Liver (tissue), 9 donors: ENCODE data around the gene FBXO10. TPM values are rescaled to one million over a fixed set of nuclear protein-coding genes. Genes with fewer than 3 reads are reported as not detected.

Experiments
- DNase-seq: peaks from one replicate; pipeline ENCODE4 v3.0.0-alpha.2; 2017; ENCODE audit warnings: low spot score
- H3K27ac ChIP-seq, 2 donors: one replicate each; pipeline ENCODE4 v1.7.0; 2013; ENCODE audit warnings: inconsistent platforms in 2 of 2, low read length in 2 of 2, control low read depth in 1 of 2, low read depth in 1 of 2, mild to moderate bottlenecking in 1 of 2
- H3K27me3 ChIP-seq, 4 donors: one replicate each; pipeline versions ENCODE4 v1.6.1 to v1.7.0; 2013; ENCODE audit warnings: low read length in 3 of 4, inconsistent platforms in 1 of 4, mild to moderate bottlenecking in 1 of 4, moderate library complexity in 1 of 4; ENCODE audit not compliant: control insufficient read depth in 4 of 4, insufficient read depth in 4 of 4
- H3K36me3 ChIP-seq, 4 donors: one replicate each; pipeline versions ENCODE4 v1.6.1 to v1.7.0; 2013; ENCODE audit warnings: low read length in 3 of 4, mild to moderate bottlenecking in 3 of 4, low read depth in 1 of 4, moderate library complexity in 1 of 4; ENCODE audit not compliant: control insufficient read depth in 4 of 4, insufficient read depth in 3 of 4
- H3K4me1 ChIP-seq, 4 donors: one replicate each; pipeline versions ENCODE4 v1.6.1 to v1.7.0; 2013; ENCODE audit warnings: low read length in 3 of 4, mild to moderate bottlenecking in 3 of 4, moderate library complexity in 1 of 4; ENCODE audit not compliant: control insufficient read depth in 4 of 4, insufficient read depth in 4 of 4
- H3K4me3 ChIP-seq, 3 donors: one replicate each; pipeline versions ENCODE4 v1.6.1 to v1.7.0; 2013; ENCODE audit warnings: low read length in 3 of 3, control low read depth in 1 of 3, low read depth in 1 of 3, mild to moderate bottlenecking in 1 of 3
- H3K9ac ChIP-seq, 2 donors: one replicate each; pipeline ENCODE4 v1.7.0; 2013; ENCODE audit warnings: low read length in 2 of 2, mild to moderate bottlenecking in 2 of 2, moderate library complexity in 2 of 2, control low read depth in 1 of 2, low read depth in 1 of 2
- H3K9me3 ChIP-seq, 4 donors: one replicate each; pipeline versions ENCODE4 v1.6.1 to v1.7.0; 2013; ENCODE audit warnings: low read length in 3 of 4; ENCODE audit not compliant: control insufficient read depth in 4 of 4
- EGR1 ChIP-seq, 2 donors: IDR thresholded peaks; 2 replicates each; pipeline ENCODE4 v1.6.1; 2016 to 2018; ENCODE audit warnings: antibody characterized with exemption in 2 of 2, low read depth in 2 of 2
- FOXA1 ChIP-seq: IDR thresholded peaks from 2 replicates; pipeline ENCODE4 v1.6.1; 2016; ENCODE audit warnings: antibody characterized with exemption
- FOXA2 ChIP-seq: IDR thresholded peaks from 2 replicates; pipeline ENCODE4 v1.6.1; 2016; ENCODE audit warnings: antibody characterized with exemption
- GABPA ChIP-seq, 2 donors: IDR thresholded peaks in 1 of 2; conservative IDR thresholded peaks in 1 of 2; 2 replicates each; pipeline ENCODE4 v1.6.1; 2016; ENCODE audit warnings: antibody characterized with exemption in 2 of 2, mild to moderate bottlenecking in 1 of 2, moderate library complexity in 1 of 2
- HNF4A ChIP-seq, 2 donors: conservative IDR thresholded peaks; 2 replicates each; pipeline ENCODE4 v1.6.1; 2016; ENCODE audit warnings: antibody characterized with exemption in 2 of 2, mild to moderate bottlenecking in 2 of 2
- HNF4G ChIP-seq: IDR thresholded peaks from 2 replicates; pipeline ENCODE4 v1.6.1; 2016; ENCODE audit warnings: antibody characterized with exemption
- JUND ChIP-seq, 2 donors: IDR thresholded peaks; 2 replicates each; pipeline ENCODE4 v1.6.1; 2016; ENCODE audit warnings: antibody characterized with exemption in 2 of 2
- NR2F2 ChIP-seq: IDR thresholded peaks from 2 replicates; pipeline ENCODE4 v1.6.1; 2016; ENCODE audit warnings: antibody characterized with exemption
- RAD21 ChIP-seq, 2 donors: IDR thresholded peaks; 2 replicates each; pipeline ENCODE4 v1.6.1; 2016; ENCODE audit warnings: antibody characterized with exemption in 2 of 2, mild to moderate bottlenecking in 2 of 2
- RXRA ChIP-seq, 2 donors: IDR thresholded peaks; 2 replicates each; pipeline ENCODE4 v1.6.1; 2017 to 2018; ENCODE audit warnings: antibody characterized with exemption in 2 of 2, mild to moderate bottlenecking in 1 of 2
- SP1 ChIP-seq: IDR thresholded peaks from 2 replicates; pipeline ENCODE4 v1.6.1; 2018; ENCODE audit warnings: antibody characterized with exemption, mild to moderate bottlenecking
- TAF1 ChIP-seq: conservative IDR thresholded peaks from 2 replicates; pipeline ENCODE4 v1.6.1; 2016; ENCODE audit warnings: antibody characterized with exemption, mild to moderate bottlenecking
- YY1 ChIP-seq: IDR thresholded peaks from 2 replicates; pipeline ENCODE4 v1.6.1; 2016; ENCODE audit warnings: antibody characterized with exemption, mild to moderate bottlenecking
- WGBS: extraction: QIAGEN DNeasy Blood & Tissue Kit; methylation state at CpG from one replicate; pipeline ENCODE4 v1.1.7; 2013; 5-methylcytosine and 5-hydroxymethylcytosine counted together
- polyA plus RNA-seq, 2 donors: library from polyadenylated mRNA; stranded (reverse) in 1 of 2; unstranded in 1 of 2; fragments of 200-250 nt in 1 of 2; fragments of >200 nt in 1 of 2; fragmentation: Nextera tagmentation in 1 of 2; extraction: Ambion mirVana in 1 of 2; gene quantifications; one replicate each; pipeline versions ENCODE4 v1.2.1 to v1.2.3, GENCODE V29; 2013 to 2015
- total RNA-seq, 2 donors: library from RNA; depleted of rRNA; stranded (reverse); fragments of >200 nt; gene quantifications; one replicate each; pipeline ENCODE4 v1.2.3, GENCODE V29; 2014
- TF ChIP-seq, protein P1 (sequence below): fragments of 150-350 bp; IDR thresholded peaks from 2 replicates; pipeline ENCODE4 v1.5.1; 2017; ENCODE audit warnings: improper control_type of control experiment, low read depth, low read length; ENCODE audit not compliant: missing input control
- TF ChIP-seq, protein P2 (sequence below): IDR thresholded peaks from 2 replicates; pipeline ENCODE4 v1.6.1; 2016; ENCODE audit warnings: antibody characterized with exemption
- TF ChIP-seq, protein P3 (sequence below): IDR thresholded peaks from 2 replicates; pipeline ENCODE4 v1.6.1; 2016; ENCODE audit warnings: antibody characterized with exemption
- TF ChIP-seq, protein P4 (sequence below): IDR thresholded peaks from 2 replicates; pipeline ENCODE4 v1.6.1; 2016; ENCODE audit warnings: antibody characterized with exemption, mild to moderate bottlenecking
- TF ChIP-seq, protein P5 (sequence below): IDR thresholded peaks from 2 replicates; pipeline ENCODE4 v1.6.1; 2016; ENCODE audit warnings: antibody characterized with exemption
- donor health status: healthy.
- donor health status: healthy.
- donor health status: healthy.
- donor health status: healthy.
- donor health status: healthy.

Gene FBXO10
- total and polyA plus RNA-seq, 4 donors: 1.3 to 5.5 (median 4.1) TPM

DNA sequence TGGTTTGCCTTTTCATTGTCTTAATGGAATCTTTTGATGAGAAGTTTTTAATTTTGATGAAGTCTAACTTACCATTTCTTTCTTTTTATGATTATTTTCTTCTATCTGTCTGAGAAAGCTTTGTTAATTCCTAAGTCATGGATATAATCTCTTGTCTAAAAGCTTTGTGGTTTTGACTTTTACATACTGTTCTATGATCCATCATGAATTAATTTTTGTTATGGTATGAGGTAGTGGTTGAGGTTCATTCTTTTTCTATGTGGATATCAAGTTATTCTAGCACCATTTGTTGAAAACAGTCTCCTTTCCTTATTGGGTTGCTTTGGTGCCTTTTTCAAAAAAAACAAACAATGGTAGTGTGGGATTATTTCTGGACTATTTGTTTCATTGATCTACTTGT lies 20.4 kb downstream of the FBXO10 start:
- Histone ChIP-seq H3K9me3 (no peaks in the 10 kb centered on the region), H3K4me1 (no peaks in the 10 kb centered on the region), H3K4me3 (no peak overlapping the region), H3K36me3 (no peaks in the 10 kb centered on the region), H3K27ac (no peak overlapping the region), H3K9ac (no peak overlapping the region), H3K27me3 (no peaks in the 10 kb centered on the region)
- no peak for DNase-seq
- TF ChIP-seq EGR1 (IDR thresholded peaks at IDR 0.05; ENCODE audit: low read depth in 2 of 2): no peak
- no peak for TF ChIP-seq HNF4G
- no peak for TF ChIP-seq YY1
- no peak for TF ChIP-seq JUND (IDR thresholded peaks at IDR 0.05)
- no peak for TF ChIP-seq SP1
- TF ChIP-seq GABPA (IDR thresholded peaks at IDR 0.05 in 1 of 2, conservative IDR thresholded peaks at IDR 0.05 in 1 of 2): no peak
- no peak for TF ChIP-seq FOXA1
- TF ChIP-seq, protein P1, sequence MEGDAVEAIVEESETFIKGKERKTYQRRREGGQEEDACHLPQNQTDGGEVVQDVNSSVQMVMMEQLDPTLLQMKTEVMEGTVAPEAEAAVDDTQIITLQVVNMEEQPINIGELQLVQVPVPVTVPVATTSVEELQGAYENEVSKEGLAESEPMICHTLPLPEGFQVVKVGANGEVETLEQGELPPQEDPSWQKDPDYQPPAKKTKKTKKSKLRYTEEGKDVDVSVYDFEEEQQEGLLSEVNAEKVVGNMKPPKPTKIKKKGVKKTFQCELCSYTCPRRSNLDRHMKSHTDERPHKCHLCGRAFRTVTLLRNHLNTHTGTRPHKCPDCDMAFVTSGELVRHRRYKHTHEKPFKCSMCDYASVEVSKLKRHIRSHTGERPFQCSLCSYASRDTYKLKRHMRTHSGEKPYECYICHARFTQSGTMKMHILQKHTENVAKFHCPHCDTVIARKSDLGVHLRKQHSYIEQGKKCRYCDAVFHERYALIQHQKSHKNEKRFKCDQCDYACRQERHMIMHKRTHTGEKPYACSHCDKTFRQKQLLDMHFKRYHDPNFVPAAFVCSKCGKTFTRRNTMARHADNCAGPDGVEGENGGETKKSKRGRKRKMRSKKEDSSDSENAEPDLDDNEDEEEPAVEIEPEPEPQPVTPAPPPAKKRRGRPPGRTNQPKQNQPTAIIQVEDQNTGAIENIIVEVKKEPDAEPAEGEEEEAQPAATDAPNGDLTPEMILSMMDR: no peak
- TF ChIP-seq RXRA (IDR thresholded peaks at IDR 0.05): no peak
- TF ChIP-seq, protein P2, sequence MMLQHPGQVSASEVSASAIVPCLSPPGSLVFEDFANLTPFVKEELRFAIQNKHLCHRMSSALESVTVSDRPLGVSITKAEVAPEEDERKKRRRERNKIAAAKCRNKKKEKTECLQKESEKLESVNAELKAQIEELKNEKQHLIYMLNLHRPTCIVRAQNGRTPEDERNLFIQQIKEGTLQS: no peak
- TF ChIP-seq FOXA2: no peak
- no peak for TF ChIP-seq TAF1
- TF ChIP-seq, protein P3, sequence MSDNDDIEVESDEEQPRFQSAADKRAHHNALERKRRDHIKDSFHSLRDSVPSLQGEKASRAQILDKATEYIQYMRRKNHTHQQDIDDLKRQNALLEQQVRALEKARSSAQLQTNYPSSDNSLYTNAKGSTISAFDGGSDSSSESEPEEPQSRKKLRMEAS: no peak
- no peak for TF ChIP-seq NR2F2
- TF ChIP-seq, protein P4, sequence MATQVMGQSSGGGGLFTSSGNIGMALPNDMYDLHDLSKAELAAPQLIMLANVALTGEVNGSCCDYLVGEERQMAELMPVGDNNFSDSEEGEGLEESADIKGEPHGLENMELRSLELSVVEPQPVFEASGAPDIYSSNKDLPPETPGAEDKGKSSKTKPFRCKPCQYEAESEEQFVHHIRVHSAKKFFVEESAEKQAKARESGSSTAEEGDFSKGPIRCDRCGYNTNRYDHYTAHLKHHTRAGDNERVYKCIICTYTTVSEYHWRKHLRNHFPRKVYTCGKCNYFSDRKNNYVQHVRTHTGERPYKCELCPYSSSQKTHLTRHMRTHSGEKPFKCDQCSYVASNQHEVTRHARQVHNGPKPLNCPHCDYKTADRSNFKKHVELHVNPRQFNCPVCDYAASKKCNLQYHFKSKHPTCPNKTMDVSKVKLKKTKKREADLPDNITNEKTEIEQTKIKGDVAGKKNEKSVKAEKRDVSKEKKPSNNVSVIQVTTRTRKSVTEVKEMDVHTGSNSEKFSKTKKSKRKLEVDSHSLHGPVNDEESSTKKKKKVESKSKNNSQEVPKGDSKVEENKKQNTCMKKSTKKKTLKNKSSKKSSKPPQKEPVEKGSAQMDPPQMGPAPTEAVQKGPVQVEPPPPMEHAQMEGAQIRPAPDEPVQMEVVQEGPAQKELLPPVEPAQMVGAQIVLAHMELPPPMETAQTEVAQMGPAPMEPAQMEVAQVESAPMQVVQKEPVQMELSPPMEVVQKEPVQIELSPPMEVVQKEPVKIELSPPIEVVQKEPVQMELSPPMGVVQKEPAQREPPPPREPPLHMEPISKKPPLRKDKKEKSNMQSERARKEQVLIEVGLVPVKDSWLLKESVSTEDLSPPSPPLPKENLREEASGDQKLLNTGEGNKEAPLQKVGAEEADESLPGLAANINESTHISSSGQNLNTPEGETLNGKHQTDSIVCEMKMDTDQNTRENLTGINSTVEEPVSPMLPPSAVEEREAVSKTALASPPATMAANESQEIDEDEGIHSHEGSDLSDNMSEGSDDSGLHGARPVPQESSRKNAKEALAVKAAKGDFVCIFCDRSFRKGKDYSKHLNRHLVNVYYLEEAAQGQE: no peak
- TF ChIP-seq, protein P5, sequence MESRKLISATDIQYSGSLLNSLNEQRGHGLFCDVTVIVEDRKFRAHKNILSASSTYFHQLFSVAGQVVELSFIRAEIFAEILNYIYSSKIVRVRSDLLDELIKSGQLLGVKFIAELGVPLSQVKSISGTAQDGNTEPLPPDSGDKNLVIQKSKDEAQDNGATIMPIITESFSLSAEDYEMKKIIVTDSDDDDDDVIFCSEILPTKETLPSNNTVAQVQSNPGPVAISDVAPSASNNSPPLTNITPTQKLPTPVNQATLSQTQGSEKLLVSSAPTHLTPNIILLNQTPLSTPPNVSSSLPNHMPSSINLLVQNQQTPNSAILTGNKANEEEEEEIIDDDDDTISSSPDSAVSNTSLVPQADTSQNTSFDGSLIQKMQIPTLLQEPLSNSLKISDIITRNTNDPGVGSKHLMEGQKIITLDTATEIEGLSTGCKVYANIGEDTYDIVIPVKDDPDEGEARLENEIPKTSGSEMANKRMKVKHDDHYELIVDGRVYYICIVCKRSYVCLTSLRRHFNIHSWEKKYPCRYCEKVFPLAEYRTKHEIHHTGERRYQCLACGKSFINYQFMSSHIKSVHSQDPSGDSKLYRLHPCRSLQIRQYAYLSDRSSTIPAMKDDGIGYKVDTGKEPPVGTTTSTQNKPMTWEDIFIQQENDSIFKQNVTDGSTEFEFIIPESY: no peak
- no peak for TF ChIP-seq RAD21 (IDR thresholded peaks at IDR 0.05)
- TF ChIP-seq HNF4A (conservative IDR thresholded peaks at IDR 0.05): no peak

DNA sequence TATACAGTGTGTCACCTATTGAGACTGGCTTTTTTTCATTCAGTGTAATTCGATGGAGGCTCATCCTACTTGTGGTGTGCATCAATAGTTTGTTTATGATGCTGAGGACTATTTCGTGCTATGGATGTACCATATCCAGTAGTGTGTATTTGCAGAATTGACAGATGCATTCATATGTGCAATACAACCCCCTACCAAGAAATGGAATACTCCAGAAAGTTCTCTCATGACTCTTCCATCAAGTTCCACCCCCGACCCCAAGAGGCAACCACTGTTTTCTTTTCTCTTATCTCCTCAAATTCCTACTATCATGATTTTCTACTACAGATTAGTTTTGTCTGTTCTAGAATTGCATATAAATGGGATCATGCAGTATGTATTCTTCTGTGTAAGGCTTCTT lies 21.9 kb downstream of the FBXO10 start:
- H3K27ac ChIP-seq: no peak overlapping the region
- no peaks in the 10 kb centered on the region for H3K27me3 ChIP-seq
- 95% methylated on average over 3 of the region's 3 CpGs for WGBS
- H3K4me1 ChIP-seq: no peaks in the 10 kb centered on the region
- H3K4me3 ChIP-seq: no peak overlapping the region
- no peak for DNase-seq
- H3K9ac ChIP-seq: no peak overlapping the region
- no peaks in the 10 kb centered on the region for H3K9me3 ChIP-seq
- H3K36me3 ChIP-seq: no peaks in the 10 kb centered on the region
- no peak for TF ChIP-seq JUND (IDR thresholded peaks at IDR 0.05)
- TF ChIP-seq, protein P5: no peak
- no peak for TF ChIP-seq RXRA (IDR thresholded peaks at IDR 0.05)
- no peak for TF ChIP-seq FOXA2
- TF ChIP-seq, protein P2: no peak
- no peak for TF ChIP-seq HNF4A (conservative IDR thresholded peaks at IDR 0.05)
- TF ChIP-seq, protein P1: no peak
- no peak for TF ChIP-seq FOXA1
- TF ChIP-seq SP1: no peak
- TF ChIP-seq, protein P3: no peak
- TF ChIP-seq HNF4G: no peak
- TF ChIP-seq NR2F2: no peak
- TF ChIP-seq GABPA (IDR thresholded peaks at IDR 0.05 in 1 of 2, conservative IDR thresholded peaks at IDR 0.05 in 1 of 2): no peak
